Stimulated activated CD4-positive, alpha-beta T cell treated with anti-CD3 and anti-CD28 coated beads, Interleukin-15, amount 100 ng/mL, for 24 hours (primary cell): Measurements from ENCODE around the gene HP1BP3.

Source experiments
- DNase-seq: peaks from one replicate; pipeline ENCODE4 v3.0.0-alpha.2; 2020

Gene HP1BP3

DNA sequence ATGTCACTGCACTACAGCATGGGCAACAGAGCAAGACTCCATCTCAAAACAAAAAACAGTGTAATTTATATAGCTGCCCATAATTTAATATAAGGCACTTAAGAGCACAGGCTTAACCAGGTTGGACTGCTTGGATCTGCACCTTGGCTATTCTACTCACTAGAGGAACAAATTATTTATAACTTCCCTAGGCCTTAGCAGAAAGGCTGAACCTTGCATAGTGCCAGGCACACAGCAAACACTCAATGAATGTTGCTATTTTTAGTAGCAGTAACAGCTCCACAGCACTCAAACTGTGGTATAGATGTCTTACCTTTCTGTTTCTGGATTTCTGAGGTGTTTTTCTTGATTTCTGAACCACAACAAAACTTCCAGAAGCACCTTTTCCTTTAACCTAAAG is 19.8 kb downstream of the HP1BP3 start:
- no peak for DNase-seq

DNA sequence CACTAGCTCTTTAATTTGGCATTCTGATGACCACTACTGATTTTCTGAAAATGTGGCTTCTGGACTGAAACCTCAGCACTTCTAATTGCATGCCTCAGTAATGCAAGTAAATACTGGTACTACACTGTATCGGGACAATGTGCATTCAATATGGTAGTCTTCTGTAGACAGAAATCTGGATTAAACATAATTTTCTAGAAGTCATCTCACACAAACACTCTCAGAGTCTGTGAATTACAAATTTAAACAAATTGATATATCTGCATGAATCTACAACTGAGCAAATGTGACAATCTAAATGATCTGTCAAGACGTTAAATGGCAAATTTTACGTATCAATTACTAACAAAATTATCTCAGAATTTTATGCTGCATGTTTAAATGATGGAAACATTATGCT is 23.7 kb downstream of the HP1BP3 start:
- DNase-seq = no peak

DNA sequence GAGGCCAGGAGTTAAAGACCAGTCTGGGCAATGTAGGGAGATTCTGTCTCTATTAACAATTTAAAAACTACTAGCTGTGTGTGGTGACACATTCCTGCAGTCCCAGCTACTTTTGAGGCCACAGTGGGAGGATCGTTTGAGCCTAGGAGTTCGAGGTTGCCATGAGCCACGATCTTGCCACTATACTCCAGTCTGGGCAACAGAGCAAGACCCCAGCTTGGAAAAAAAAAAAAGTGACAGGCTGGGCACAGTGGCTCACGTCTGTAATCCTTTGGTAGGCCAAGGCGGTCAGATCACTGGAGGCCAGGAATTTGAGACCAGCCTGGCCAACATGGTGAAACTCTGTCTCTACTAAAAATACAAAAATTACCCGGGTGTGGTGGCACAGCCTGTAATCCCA is 26.8 kb downstream of the HP1BP3 start:
- DNase-seq = no peak

DNA sequence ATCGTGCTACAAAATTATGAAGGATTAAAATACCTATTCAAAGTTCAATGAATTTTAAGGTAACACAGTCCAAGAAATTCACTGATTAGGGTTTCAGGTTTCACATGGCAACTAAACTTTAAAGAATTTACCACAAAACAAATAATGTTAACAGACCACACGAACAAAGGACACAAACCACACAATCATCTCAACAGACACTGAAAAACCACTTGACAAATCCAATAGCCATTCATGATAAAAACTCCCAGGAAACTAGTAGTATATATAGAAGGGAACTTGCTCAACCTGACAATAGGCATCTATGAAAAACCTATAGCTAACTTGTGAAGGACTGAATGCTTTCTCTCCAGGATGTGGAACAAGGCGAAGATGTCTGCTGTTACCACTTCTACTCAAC is 33.5 kb downstream of the HP1BP3 start:
- DNase-seq = no peak

DNA sequence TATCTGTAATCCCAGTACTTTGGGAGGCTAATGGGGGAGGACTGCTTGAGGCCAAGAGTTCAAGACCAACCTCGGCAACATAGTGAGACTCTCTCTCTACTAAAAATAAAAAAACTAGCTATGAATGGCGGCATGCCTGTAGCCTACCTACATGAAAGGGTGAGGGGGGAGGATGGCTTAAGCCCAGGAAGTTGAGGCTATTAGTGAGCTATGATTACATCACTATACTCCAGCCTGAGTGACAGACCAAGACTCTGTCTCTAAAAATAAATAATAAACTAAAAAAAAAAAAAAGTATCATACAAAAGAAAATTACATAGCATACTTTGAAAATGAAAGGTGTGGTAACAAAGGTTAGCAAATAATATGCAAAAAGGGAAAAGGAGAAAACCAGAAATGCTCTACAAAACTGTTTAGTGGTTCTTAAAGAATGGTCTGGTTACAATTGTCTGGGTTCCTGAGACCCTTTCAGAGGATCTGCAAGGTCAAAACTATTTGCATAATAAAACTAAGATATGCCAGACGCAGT is 35.6 kb downstream of the HP1BP3 start:
- no peak for DNase-seq

DNA sequence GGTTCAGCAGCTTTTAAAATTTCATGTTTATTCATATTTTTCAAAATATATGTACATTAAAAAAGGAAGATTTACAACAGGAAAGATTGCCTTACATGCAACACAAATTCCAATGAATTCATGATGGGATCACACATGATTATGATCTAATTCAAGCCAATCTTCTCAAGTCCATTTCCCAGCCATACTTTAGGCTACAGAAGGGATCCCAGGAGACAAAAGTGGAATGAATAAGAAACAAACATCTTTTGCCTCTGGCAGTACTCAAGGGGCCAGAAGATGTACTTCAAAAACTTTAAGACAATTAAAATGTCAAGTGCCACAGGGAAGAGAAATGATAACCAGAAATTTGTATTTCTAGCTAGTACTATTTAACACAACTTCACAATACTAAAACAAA is 44.4 kb downstream of the HP1BP3 start:
- DNase-seq = no peak

DNA sequence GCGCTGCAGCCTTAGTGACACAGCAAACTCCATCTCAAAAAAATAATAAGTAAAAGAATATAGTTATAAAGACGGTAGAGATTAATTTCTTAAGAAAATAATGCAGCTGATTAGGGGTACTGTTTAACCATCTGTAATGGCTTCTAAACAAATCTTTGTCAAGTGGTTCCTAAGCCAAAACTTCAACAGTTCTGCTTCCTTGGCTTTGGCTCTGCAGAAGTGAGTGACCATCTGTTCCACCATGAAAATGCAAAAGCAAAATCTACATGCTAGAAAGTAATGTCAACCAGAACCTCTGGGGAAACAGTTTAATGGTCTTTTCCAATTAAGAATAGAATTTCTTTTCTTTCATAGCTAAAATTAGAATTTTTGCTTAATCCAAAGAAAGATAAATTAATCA is 46.3 kb downstream of the HP1BP3 start:
- DNase-seq = no peak

DNA sequence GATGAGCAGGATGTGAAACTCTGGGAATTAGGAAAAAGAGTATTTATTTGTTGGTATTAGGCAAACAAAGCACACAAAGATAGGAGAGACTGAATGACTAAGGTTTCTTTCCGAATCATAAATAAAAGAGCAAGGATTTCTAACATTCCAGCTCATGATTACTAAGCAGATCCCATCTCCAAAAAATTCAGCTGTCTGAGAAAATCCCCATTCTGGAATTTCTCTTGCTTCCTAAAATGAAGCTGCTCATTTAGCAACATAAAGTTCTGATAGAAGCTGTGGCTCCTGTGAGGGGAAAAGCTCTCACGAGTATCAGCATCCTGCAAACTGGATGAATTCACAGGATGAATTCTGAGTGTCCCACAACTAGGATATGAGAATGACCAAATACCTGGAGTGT is 47.9 kb downstream of the HP1BP3 start:
- no peak for DNase-seq

DNA sequence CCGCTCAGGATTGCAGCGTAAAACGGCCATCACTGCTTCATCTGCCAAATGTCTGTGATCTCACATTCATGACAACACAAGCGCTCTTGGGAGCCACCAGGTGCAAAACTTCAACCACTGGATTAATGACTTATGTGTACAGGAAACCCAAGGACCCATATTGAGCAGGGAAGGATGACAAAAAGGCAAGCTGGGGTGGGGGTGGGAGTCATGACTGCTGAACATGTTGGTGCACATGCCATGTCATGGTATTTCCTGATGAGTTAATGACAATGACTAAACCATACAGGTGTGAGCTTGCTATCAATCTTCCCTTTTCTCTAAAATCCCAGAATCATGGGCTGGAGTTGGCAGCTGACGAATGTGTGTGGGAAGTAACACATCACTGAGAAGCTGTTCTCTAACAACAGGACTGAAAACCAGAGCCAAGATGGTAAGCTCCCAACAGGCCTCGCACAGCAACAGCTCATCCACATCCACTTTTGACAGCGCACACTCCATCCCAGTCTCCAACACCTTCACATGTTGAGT is 51.5 kb downstream of the HP1BP3 start:
- no peak for DNase-seq

DNA sequence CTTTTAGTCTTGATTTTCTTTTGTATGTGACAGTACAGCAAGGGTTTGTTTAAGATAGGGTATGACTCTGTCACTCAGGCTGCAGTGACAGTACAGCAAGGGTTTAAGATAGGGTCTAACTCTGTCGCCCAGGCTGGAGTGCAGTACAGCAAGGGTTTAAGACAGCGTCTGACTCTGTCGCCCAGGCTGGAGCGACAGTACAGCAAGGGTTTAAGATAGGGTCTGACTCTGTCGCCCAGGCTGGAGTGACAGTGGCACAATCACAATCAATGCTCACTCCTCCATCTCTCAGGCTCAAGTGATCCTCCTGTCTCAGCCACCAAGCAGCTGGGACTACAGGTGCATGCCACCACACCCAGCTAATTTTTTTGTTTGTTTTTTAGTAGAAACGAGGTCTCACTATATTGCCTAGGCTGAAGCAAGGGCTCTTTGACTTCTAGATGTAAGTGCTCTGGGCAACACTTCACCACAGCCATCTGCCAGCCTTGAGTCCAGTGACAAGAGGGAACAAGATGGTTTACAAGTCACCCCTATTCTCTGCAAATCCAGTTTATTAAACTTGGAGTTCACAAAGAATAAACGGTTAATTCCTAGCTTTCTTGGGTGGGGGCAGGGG is 53.6 kb downstream of the HP1BP3 start:
- DNase-seq = no peak

DNA sequence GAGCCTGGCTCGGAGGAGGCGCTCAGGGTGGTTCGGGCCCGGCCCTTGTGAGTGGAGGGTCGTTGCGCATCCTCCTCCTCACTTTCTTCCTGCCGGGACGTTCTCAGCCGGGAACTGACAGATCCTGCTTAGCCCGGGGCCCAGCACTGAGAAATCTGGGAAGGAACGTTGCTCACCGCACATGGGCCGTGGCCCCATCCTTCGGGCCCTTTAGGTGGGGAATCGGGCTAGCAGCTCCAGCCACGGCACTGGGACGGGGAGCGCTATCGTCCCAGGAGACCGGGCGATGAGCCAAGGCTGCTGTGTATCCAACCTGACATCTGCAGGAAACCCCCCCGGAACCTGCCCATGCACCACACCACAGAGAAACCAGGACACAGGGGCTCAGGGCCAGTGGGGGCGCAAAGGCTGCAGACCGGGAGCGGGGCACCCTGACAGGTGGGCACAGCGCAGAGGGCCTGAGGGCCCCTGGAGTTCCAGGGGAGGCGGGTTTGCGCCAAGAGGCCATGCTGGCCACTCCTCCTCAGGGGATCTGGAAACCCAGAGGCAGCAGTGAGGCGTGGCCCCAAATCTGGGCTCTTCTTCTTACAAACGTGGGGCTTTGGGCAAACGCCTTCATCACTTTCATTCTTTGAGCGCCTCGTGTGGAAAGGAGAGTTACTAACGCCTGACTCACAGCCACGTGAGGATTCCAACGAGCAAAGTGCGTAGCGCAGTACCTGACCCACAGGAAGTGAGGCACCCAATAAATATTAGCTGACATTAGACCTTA is 54.3 kb downstream of the HP1BP3 start, which contains the start of gene SH2D5:
TSS of gene SH2D5 (minus strand) at position 116 of the 772 bp plus-strand sequence. CDS start 4,659 bp downstream, outside the sequence.
- peak; percentile 87 for DNase-seq

DNA sequence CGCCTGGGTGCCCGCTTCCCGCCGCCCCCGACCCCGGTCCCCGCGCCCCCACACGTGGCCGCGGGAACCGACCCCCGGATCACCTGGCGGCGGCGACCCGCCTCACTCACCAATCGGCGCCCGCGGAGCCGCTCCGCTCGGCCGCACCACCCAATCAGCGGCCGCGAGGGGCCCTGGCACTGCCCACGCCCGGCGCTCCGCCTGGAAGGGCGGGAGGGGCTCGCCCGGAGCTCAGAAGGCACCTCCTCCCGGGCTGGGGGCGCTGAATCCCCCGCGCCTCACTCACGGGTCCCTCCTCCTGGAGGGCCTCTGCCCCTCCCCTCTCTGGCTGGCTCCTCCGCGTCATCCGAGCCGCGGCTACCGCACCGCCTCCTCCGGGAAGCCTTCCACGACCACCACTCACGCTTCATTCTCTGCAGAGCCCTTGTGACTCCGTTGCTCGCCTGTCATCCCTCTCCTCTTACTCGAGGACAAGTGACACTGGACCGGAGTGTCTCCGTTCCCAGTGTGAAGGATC is 55.0 kb downstream of the HP1BP3 start:
- DNase-seq = peak; percentile 74

DNA sequence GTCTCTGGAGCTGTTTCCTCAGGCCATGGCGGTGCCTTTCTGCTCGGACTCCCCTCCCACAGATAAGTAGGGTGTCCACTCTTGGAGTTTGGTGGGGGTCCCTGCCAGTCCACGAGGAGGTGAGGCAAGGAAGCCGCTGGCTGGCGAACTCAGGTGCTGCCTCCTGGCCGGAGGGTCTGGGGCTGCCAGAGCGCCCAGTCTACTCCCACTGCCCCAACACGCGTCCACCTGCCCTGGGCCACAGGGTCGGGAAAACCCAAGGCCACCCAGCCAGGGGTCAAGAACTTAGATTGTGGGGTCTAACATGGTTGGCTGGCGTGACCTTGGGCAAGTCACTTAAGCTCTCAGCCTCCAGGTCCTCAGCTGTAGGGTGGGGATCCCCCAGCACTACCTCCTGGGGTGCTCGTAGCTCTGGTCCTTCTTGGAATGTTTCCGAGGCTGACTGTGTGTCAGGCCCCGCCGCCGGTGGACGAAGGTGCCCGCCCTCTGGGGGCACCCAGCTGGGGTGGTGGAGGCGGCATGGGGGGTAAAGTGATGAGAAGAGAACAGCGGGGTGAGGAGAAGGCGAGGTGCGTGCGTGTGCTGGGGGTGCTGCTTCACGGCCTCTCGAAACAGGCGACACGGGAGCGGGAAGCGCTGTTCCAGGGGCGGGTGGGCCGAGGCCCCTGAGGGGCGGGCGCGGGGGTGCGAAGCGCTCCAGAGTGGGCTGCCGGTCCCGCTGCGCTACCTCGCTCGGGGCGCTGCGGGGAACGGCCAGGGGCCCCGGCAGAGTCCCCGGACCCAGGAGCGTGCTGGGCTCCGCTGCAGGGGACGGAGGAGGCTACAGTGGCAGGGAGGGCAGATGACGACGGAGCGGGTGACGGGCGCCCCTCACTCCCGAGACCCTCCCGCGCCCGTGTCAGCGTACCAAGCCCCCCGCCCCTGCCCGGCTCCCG is 55.8 kb downstream of the HP1BP3 start:
- DNase-seq = peak; percentile 29

DNA sequence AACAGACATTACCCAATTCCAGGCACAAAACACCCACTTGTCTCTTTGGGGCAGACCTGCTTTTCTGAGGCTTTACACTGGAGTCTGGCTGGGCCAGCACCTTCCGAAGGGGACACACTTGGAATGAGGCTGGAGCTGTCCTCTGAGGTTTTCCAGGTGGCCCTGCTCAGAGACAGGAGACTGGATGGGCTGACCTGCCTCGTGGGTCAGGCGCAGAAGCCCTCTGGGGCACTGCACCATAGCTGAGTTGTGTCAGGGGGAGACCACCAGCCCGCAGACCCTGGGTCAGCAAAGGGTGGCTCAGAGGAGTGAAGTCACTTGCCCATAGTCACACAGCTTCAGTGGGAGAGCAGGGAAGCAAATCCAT is 56.4 kb downstream of the HP1BP3 start:
- no peak for DNase-seq

DNA sequence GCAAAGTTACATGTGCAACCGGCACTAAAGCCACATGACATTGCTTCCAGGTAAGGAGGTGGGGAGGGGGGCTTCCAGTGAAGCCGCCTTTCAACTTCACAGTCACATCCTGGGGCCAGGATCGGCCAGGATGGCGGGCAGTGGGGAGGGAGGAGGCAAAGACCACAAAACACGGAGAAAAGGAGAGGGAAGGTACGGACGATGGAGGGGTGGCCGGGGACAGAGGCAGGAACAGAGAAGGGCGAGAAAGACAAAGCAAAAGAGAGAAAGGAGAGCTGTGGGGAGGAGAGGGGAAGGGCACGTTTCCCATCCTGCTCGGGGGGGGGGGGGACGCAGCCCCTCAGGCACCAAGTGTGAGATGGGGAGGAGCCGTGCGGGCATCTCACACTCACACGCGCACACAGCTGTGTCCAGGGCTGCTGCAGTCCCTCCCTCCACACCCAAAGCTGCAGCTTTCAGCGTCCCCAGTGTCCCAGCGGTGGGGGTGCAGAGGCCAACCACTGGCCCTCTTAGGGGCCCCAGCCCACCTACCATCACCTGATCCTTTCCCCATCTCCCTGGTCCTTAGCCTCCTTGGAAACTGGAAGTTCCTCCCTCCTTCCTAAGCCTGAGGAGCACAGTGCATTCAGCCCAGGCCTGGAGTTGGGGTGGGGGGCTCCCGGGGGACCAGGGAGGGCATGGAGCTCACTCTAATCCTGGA is 57.0 kb downstream of the HP1BP3 start:
- no peak for DNase-seq

DNA sequence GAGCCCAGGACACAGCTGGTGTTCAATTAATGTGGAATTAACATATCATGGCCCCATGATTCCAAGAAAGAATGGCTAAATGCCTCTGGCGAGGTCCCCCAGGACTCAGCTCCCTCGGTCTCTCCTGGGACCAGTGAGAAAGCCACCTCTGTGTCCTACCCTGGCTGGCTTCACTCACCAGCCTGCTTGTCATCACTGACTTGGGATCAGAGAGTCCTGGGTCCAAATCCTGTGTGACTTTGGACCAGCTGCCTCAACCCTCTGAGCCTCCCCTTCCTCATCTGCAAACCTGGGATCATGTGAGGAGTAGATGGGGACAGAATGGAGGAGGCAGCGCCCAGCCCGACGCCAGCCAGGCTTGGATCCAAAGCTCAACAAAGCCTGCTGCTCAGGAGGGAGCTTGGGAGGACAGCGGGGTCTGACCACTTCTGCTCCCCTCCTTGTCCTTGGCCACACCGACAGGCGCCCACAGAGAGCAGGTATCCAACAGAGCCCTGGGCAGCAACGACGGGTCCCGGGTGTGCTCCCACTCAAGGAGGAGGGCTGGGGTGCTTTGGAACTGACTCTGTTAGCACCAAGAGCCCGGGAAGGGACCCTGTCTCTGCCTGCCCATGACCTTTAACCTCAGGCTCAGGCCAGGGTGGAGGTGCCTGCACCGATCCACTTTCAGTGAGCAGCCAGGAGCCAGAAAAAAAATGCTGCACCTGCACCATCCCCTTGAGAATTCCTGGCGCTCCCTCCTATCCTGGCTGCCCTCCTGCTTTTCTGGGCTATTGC is 57.8 kb downstream of the HP1BP3 start:
- DNase-seq = no peak

DNA sequence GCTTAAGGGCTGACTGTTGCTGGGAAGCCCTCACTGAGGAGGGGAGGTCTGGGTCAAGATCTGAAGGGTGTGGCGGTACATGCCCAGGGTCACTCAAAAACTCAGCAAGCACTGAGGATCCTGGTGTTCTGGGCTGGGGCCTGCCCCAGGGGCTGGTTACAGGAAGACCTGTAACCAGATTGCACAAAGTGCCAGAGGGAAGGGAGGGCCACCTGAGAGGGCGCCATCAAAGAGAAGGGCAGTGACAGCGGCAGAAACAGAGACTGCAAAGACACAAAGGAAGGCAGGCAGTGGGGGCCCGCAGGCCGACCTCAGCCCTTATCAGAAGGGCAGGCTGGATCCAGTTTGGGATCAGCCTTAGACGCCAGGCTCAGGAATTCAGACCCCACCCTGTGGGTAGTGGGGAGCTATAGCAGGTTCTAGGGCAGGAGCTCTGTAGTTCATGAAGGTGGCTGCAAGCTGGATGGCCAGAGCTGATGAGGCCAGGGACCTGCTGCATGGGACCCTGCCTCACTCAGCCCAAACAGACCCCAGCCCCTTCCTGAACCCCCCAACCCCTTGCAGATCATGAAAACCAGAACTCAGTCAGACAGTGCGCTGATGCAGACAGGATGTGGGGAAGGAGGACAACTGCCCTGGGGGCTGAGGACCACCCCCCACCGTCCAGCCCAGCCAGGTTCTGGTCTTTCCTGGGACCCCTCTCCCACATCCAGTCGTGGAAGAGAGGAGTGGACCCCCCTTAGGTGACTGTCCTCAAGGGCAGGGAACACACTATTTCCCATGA is 58.5 kb downstream of the HP1BP3 start:
- no peak for DNase-seq

DNA sequence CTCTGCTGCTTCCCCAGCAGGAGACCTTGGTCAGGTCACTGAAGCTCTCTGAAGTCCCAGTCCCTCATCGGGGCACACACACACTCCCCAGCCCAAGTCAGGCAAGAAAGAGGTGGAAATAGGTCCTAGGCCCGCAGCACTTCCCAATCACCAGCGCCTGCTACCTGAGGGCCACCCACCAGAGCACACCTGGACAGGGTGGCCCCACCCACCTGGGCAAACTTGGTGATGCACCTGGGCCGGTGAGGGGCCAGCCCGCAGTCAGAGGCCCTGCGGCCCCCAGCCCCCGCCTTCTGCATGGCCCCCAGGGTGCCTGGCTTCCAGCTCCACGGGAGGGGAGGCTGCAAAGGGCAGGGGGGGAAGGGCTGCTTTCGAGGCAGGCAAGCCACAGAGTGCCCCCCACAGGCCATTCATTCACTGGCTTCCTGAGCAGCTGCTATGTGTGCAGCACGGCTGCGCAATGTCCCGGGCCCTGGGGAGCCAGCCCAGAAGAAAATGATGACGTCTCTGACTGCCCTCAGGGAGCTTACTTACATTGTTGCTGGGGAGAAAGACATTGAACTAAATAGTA is 59.3 kb downstream of the HP1BP3 start:
- no peak for DNase-seq

DNA sequence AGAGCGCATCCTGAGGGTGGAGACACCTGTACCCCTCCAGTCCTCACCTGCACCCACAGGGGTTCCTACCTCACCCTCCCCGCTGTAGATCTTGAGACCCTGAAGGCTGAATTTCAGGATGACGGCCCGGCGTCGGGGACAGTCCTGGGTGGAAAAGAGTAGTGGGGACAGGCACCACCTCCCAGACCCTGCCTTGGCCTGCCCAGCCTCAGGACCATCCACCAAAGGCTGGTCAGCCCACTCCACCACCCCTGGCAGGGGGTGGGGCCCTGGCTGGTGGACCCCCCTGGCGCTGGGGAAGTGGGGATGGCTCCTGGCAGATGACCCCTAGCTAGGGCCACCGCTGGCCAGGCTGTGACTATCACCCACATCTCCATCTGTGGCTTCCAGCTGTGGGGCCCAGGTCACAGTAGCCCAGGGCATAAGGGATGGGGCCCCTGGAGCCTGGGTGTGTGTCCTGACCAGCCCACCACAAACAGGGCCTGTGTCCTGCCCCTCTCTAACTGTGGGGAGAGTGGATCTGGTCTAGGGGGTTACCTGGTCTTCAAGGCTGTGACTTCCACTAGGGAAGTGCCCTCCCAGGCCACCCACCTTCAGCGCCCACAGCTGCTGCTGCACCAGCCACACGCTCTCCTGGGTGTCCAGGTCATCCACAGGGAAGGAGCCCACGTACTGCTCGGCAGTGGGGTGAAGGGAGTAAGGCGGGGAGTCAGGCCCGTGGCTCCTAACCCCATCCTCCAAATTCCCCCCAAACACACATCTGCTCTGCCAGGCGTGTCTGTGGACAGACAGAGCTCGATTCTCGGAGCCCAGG is 60.0 kb downstream of the HP1BP3 start:
- no peak for DNase-seq
